ENCODE data around the gene DNER. TPM values are rescaled to one million over a fixed set of nuclear protein-coding genes. Genes with fewer than 3 reads are reported as not detected.

The DNER gene
- total RNA-seq, 4 donors from 2014 or later, result 8.9 to 29.4 (median 19.5) TPM

- Histone ChIP-seq H3K9me3 (no peaks in the 10 kb centered on the region), H3K4me1 (no peaks in the 10 kb centered on the region), H3K36me3 (no peaks in the 10 kb centered on the region), H3K27me3 (no peaks in the 10 kb centered on the region), H3K4me3 (no peak overlapping the region), H3K27ac (no peak overlapping the region)
- 91% methylated on average over 2 of the region's 2 CpGs for WGBS
- no peak for DNase-seq (ENCODE audit: low spot score in 2 of 2)
- TF ChIP-seq POLR2AphosphoS5 (IDR thresholded peaks at IDR 0.05), result no peak
- no peak for TF ChIP-seq POLR2A (IDR thresholded peaks at IDR 0.05)
- no peak for TF ChIP-seq CTCF (IDR thresholded peaks at IDR 0.05)
- TF ChIP-seq EP300 (IDR thresholded peaks at IDR 0.05), result no peak
These were observed 182.8 kb downstream of the DNER start for GRCh38 chr2:229531594-229531993.

GRCh38 chr2:229530434-229530833 lies 183.9 kb downstream of the DNER start:
- Histone ChIP-seq H3K4me3 (no peak overlapping the region), H3K27me3 (no peaks in the 10 kb centered on the region), H3K36me3 (no peaks in the 10 kb centered on the region), H3K4me1 (no peaks in the 10 kb centered on the region), H3K9me3 (no peaks in the 10 kb centered on the region), H3K27ac (no peak overlapping the region)
- WGBS, result 84% methylated on average over 6 of the region's 6 CpGs
- DNase-seq (ENCODE audit: low spot score in 2 of 2), result no peak
- no peak for TF ChIP-seq EP300 (IDR thresholded peaks at IDR 0.05)
- TF ChIP-seq POLR2AphosphoS5 (IDR thresholded peaks at IDR 0.05), result no peak
- no peak for TF ChIP-seq CTCF (IDR thresholded peaks at IDR 0.05)

GRCh38 chr2:229528846-229529245 lies 185.5 kb downstream of the DNER start:
- Histone ChIP-seq H3K27me3 (no peaks in the 10 kb centered on the region), H3K27ac (no peak overlapping the region), H3K4me3 (no peak overlapping the region), H3K4me1 (no peaks in the 10 kb centered on the region), H3K36me3 (no peaks in the 10 kb centered on the region), H3K9me3 (no peaks in the 10 kb centered on the region)
- no peak for DNase-seq (ENCODE audit: low spot score in 2 of 2)
- WGBS, result 87% methylated on average over 5 of the region's 5 CpGs
- no peak for TF ChIP-seq EP300 (IDR thresholded peaks at IDR 0.05)
- TF ChIP-seq POLR2AphosphoS5 (IDR thresholded peaks at IDR 0.05), result no peak
- TF ChIP-seq POLR2A (IDR thresholded peaks at IDR 0.05), result no peak
- no peak for TF ChIP-seq CTCF (IDR thresholded peaks at IDR 0.05)

GRCh38 chr2:229526951-229527350 lies 187.4 kb downstream of the DNER start:
- H3K4me1 ChIP-seq, result no peaks in the 10 kb centered on the region
- H3K9me3 ChIP-seq, result no peaks in the 10 kb centered on the region
- DNase-seq (ENCODE audit: low spot score in 2 of 2), result no peak
- no peaks in the 10 kb centered on the region for H3K36me3 ChIP-seq
- TF ChIP-seq EP300 (IDR thresholded peaks at IDR 0.05) (no peak), POLR2AphosphoS5 (IDR thresholded peaks at IDR 0.05) (no peak), POLR2A (IDR thresholded peaks at IDR 0.05) (no peak), CTCF (IDR thresholded peaks at IDR 0.05) (no peak)
- H3K27me3 ChIP-seq, result no peaks in the 10 kb centered on the region
- H3K4me3 ChIP-seq, result no peak overlapping the region
- 94% methylated on average over 10 of the region's 10 CpGs for WGBS
- H3K27ac ChIP-seq, result no peak overlapping the region

GRCh38 chr2:229524799-229525198 lies 189.6 kb downstream of the DNER start:
- peaks cover 7% of the 10 kb centered on the region for H3K4me1 ChIP-seq
- no peak overlapping the region for H3K4me3 ChIP-seq
- 85% methylated on average over 8 of the region's 10 CpGs for WGBS
- H3K27me3 ChIP-seq, result no peaks in the 10 kb centered on the region
- no peaks in the 10 kb centered on the region for H3K9me3 ChIP-seq
- H3K36me3 ChIP-seq, result no peaks in the 10 kb centered on the region
- no peak for TF ChIP-seq CTCF (IDR thresholded peaks at IDR 0.05)
- no peak for TF ChIP-seq POLR2A (IDR thresholded peaks at IDR 0.05)
- TF ChIP-seq EP300 (IDR thresholded peaks at IDR 0.05), result no peak
- TF ChIP-seq POLR2AphosphoS5 (IDR thresholded peaks at IDR 0.05), result no peak
- no peak overlapping the region for H3K27ac ChIP-seq
- DNase-seq (ENCODE audit: low spot score in 2 of 2), result no peak
